Natural killer cell (primary cell): ENCODE measurements around the gene F5. TPM values are rescaled to one million over a fixed set of nuclear protein-coding genes. Genes with fewer than 3 reads are reported as not detected.

ENCODE experiments used
- ATAC-seq, 3 donors: fragments of 150-1000 bp in 2 of 3; fragments of 200-7000 bp in 1 of 3; cut with Tn5 transposase; 1 replicate in 1 of 3; 2 replicates in 2 of 3; pipeline ENCODE4 v1.10.0; 2021; ENCODE audit warnings: mild to moderate bottlenecking in 2 of 3, moderate library complexity in 2 of 3
- DNase-seq, 2 donors: peaks; one replicate each; pipeline versions ENCODE4 v3.0.0 to v3.0.0-alpha.2; 2013 to 2021; ENCODE audit warnings: mixed read lengths in 1 of 2
- H3K27ac ChIP-seq: one replicate; pipeline ENCODE4 v1.5.1; 2013; ENCODE audit warnings: mild to moderate bottlenecking, low read length
- H3K27me3 ChIP-seq: one replicate; pipeline ENCODE4 v1.6.1; 2013; ENCODE audit warnings: low read length; ENCODE audit not compliant: control insufficient read depth, insufficient read depth
- H3K36me3 ChIP-seq: one replicate; pipeline ENCODE4 v1.6.1; 2013; ENCODE audit warnings: low read length; ENCODE audit not compliant: control insufficient read depth, insufficient read depth
- H3K4me1 ChIP-seq: one replicate; pipeline ENCODE4 v1.6.1; 2013; ENCODE audit warnings: low read length; ENCODE audit not compliant: control insufficient read depth, insufficient read depth
- H3K4me3 ChIP-seq: one replicate; pipeline ENCODE4 v1.5.1; 2013; ENCODE audit warnings: low read length
- H3K9me3 ChIP-seq: one replicate; pipeline ENCODE4 v1.6.1; 2013; ENCODE audit warnings: low read length; ENCODE audit not compliant: control insufficient read depth, insufficient read depth
- H3K27ac Mint-ChIP-seq, 2 donors: one replicate each; pipeline ENCODE4 v1.8.0; 2022; ENCODE audit warnings: mild to moderate bottlenecking in 2 of 2, mixed read lengths in 2 of 2, moderate library complexity in 1 of 2
- H3K27me3 Mint-ChIP-seq, 2 donors: one replicate each; pipeline ENCODE4 v1.8.0; 2022; ENCODE audit warnings: low read depth in 2 of 2, mixed read lengths in 2 of 2
- H3K36me3 Mint-ChIP-seq: one replicate; pipeline ENCODE4 v1.8.0; 2022; ENCODE audit warnings: mixed read lengths
- H3K4me1 Mint-ChIP-seq, 2 donors: one replicate each; pipeline ENCODE4 v1.8.0; 2022; ENCODE audit warnings: mixed read lengths in 2 of 2
- H3K4me3 Mint-ChIP-seq: one replicate; pipeline ENCODE4 v1.8.0; 2022; ENCODE audit warnings: mild to moderate bottlenecking, moderate library complexity, mixed read lengths
- H3K9me3 Mint-ChIP-seq, 2 donors: one replicate each; pipeline ENCODE4 v1.8.0; 2022; ENCODE audit warnings: mixed read lengths in 2 of 2
- WGBS: methylation state at CpG from one replicate; pipeline ENCODE4 v1.1.7; 2013; ENCODE audit warnings: missing lambda C conversion rate; ENCODE audit not compliant: insufficient coverage; 5-methylcytosine and 5-hydroxymethylcytosine counted together
- intact Hi-C: fragments of 100-400 bp; cut with micrococcal nuclease; formaldehyde crosslinking; loops from one replicate; pipeline ENCODE4 v1.14.2; 2022
- total RNA-seq, 4 donors: library from RNA; stranded (reverse); fragments of 120-200 nt in 1 of 4; gene quantifications; one replicate each; pipeline versions ENCODE4 v1.2.3 to v1.2.4, GENCODE V29; 2013 to 2022
- TF ChIP-seq, protein P1 (sequence below): fragments of 200-600 bp; IDR thresholded peaks from one replicate; pipeline ENCODE4 v1.8.0; 2022; ENCODE audit warnings: antibody characterized with exemption

Gene F5
- total RNA-seq, 3 donors from 2014 or later (not counting 1 experiment from before 2014, with no cell fraction given): 0.02 to 1.7 (median 0.45) TPM

DNA sequence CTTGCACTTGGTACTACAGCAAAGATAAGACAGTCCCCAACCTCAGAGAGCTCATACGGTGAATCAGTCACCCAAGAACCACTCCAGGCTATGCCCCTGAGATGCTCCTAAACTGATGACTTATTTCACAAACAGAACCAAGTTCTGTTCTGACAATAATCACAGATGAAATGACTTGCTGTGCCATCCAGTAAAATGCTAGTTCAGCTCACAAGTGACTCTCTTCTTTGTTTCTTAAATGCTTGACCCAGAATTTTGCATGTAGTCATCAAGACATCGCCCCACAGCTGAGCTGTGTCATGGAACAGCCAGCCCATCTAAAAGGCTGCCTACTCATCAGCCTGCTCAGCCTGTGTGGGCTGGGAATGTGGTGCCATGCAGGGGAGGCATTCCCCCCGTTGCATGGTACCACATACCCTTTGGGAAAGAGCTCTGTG is 94.4 kb downstream of the F5 start:
- Histone ChIP-seq H3K4me3 (no peak overlapping the region), H3K27me3 (no peaks in the 10 kb centered on the region), H3K36me3 (no peaks in the 10 kb centered on the region), H3K4me1 (no peaks in the 10 kb centered on the region), H3K27ac (no peak overlapping the region), H3K9me3 (no peaks in the 10 kb centered on the region)
- H3K27ac Mint-ChIP-seq: no peak overlapping the region
- H3K4me3 Mint-ChIP-seq: no peak overlapping the region
- intact Hi-C loops: no loop called here
- TF ChIP-seq, protein P1, sequence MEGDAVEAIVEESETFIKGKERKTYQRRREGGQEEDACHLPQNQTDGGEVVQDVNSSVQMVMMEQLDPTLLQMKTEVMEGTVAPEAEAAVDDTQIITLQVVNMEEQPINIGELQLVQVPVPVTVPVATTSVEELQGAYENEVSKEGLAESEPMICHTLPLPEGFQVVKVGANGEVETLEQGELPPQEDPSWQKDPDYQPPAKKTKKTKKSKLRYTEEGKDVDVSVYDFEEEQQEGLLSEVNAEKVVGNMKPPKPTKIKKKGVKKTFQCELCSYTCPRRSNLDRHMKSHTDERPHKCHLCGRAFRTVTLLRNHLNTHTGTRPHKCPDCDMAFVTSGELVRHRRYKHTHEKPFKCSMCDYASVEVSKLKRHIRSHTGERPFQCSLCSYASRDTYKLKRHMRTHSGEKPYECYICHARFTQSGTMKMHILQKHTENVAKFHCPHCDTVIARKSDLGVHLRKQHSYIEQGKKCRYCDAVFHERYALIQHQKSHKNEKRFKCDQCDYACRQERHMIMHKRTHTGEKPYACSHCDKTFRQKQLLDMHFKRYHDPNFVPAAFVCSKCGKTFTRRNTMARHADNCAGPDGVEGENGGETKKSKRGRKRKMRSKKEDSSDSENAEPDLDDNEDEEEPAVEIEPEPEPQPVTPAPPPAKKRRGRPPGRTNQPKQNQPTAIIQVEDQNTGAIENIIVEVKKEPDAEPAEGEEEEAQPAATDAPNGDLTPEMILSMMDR: no peak
- H3K27me3 Mint-ChIP-seq: peaks cover 9 to 10% of the 10 kb centered on the region in 2 donors
- no peaks in the 10 kb centered on the region for H3K36me3 Mint-ChIP-seq
- peaks cover 1 to 6% of the 10 kb centered on the region in 2 donors for H3K4me1 Mint-ChIP-seq
- ATAC-seq (no peak), DNase-seq (no peak)
- 81% methylated on average over 3 of the region's 3 CpGs for WGBS
- no peaks in the 10 kb centered on the region for H3K9me3 Mint-ChIP-seq

DNA sequence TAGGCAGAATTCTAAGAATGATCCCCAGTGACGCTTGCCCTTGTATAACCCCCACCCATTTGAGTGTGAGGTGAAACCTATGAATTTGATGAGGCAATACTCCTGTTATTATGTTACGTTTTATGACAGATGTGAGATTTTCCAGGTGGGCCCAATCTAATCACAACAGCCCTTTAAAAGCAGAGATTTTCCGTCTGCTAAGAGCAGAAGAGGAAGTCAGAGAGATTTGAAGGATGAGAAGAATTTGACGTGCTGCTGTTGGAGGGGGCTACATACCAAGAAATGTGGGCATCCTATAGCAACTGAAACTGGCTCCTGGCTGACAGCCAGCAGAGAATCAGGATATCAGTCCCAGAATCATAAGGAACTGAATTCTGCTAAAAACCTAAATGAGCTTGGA is 98.1 kb downstream of the F5 start:
- ATAC-seq: no peak
- no peak for DNase-seq
- Mint-ChIP-seq H3K9me3 (no peaks in the 10 kb centered on the region), H3K4me3 (no peak overlapping the region), H3K27ac (no peak overlapping the region), H3K36me3 (no peaks in the 10 kb centered on the region), H3K27me3 (no peaks in the 10 kb centered on the region), H3K4me1 (peaks cover 31 to 39% of the 10 kb centered on the region in 2 donors)
- H3K27ac ChIP-seq: no peak overlapping the region
- H3K4me3 ChIP-seq: no peak overlapping the region
- peaks cover 7% of the 10 kb centered on the region for H3K4me1 ChIP-seq
- H3K9me3 ChIP-seq: no peaks in the 10 kb centered on the region
- H3K36me3 ChIP-seq: no peaks in the 10 kb centered on the region
- no peaks in the 10 kb centered on the region for H3K27me3 ChIP-seq
- WGBS: 84% methylated on average over 4 of the region's 4 CpGs
- intact Hi-C loops: no loop called here
- TF ChIP-seq, protein P1: no peak

DNA sequence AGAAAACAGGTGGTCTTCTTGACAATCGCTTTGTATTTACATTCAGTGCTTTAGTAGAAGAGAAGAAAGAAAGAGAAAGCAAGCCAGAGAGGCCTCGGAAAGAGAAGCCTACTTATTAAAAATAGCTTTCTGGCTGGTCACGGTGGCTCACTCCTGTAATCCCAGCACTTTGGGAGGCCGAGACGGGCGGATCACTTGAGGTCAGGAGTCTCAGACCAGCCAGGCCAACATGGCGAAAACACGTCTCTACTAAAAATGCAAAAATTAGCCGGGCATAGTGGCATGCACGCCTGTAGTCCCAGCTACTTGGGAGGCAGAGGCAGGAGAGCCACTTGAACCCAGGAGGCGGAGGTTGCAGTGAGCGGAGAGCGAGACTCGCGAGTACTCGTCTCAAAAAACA is 98.7 kb downstream of the F5 start:
- Mint-ChIP-seq H3K27ac (no peak overlapping the region), H3K4me1 (peaks cover 31 to 39% of the 10 kb centered on the region in 2 donors), H3K4me3 (no peak overlapping the region), H3K9me3 (no peaks in the 10 kb centered on the region), H3K27me3 (no peaks in the 10 kb centered on the region), H3K36me3 (no peaks in the 10 kb centered on the region)
- Histone ChIP-seq H3K36me3 (no peaks in the 10 kb centered on the region), H3K4me3 (no peak overlapping the region), H3K4me1 (peaks cover 7% of the 10 kb centered on the region), H3K9me3 (no peaks in the 10 kb centered on the region), H3K27ac (no peak overlapping the region), H3K27me3 (no peaks in the 10 kb centered on the region)
- ATAC-seq: no peak
- intact Hi-C loops: loop anchor here (2.0 kb wide), 1 partner anchor 59 kb away; no protein-coding TSS in a partner anchor
- TF ChIP-seq, protein P1: no peak
- 94% methylated on average over 16 of the region's 16 CpGs for WGBS
- DNase-seq: no peak

DNA sequence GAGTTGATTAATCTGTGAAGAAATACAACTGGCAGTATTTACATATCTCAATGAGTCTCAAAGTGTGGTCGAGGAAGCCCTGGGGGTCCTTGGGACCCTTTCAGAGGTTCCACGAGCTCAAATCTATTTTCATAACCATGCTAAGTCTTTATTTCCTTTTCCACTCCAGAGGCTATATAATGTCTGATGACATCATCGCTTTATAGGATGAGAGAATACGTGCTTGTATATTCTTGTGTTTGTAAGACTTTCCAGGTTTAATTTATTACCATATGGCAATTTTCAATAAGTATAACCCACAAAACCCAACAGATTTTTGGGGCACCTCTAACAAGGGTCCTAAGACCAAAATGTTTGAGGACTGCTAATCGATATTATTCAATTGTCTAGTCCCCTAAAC is 99.1 kb downstream of the F5 start:
- H3K27ac Mint-ChIP-seq: peak overlapping the region; percentile 90 to 92
- no peaks in the 10 kb centered on the region for H3K9me3 ChIP-seq
- DNase-seq (no peak), ATAC-seq (no peak)
- no peaks in the 10 kb centered on the region for H3K27me3 ChIP-seq
- no peak overlapping the region for H3K27ac ChIP-seq
- TF ChIP-seq, protein P1: no peak
- H3K4me1 ChIP-seq: peaks cover 7% of the 10 kb centered on the region
- H3K9me3 Mint-ChIP-seq: no peaks in the 10 kb centered on the region
- H3K4me3 Mint-ChIP-seq: peak overlapping the region; percentile 96
- 83% methylated on average over 3 of the region's 5 CpGs for WGBS
- no peaks in the 10 kb centered on the region for H3K36me3 Mint-ChIP-seq
- no peaks in the 10 kb centered on the region for H3K27me3 Mint-ChIP-seq
- intact Hi-C loops: loop anchor here (2.0 kb wide), 1 partner anchor 60 kb away; no protein-coding TSS in a partner anchor
- no peaks in the 10 kb centered on the region for H3K36me3 ChIP-seq
- peaks cover 31 to 39% of the 10 kb centered on the region in 2 donors for H3K4me1 Mint-ChIP-seq
- H3K4me3 ChIP-seq: no peak overlapping the region
